Breast epithelium (tissue), 3 donors: Measurements from ENCODE around the gene BSDC1.
"Not testable (repeated sequence)": the region's sequence is repeated elsewhere in the genome, so short reads cannot be mapped to it uniquely, and the experiment has no call there.

Experiments used
- CTCF ChIP-seq, 3 donors: fragments of 450-650 bp; IDR thresholded peaks; one replicate each; pipeline ENCODE4 v1.5.1; 2016 to 2017; ENCODE audit warnings: antibody characterized with exemption in 3 of 3, mild to moderate bottlenecking in 3 of 3, moderate library complexity in 3 of 3
- POLR2A ChIP-seq: fragments of 450-650 bp; IDR thresholded peaks from one replicate; pipeline ENCODE4 v1.6.1; 2016; ENCODE audit warnings: antibody characterized with exemption, mild to moderate bottlenecking, moderate library complexity
- POLR2AphosphoS5 ChIP-seq, 3 donors: sonication (generic); formaldehyde crosslinking; IDR thresholded peaks; one replicate each; pipeline ENCODE4 v1.6.1; 2017; ENCODE audit warnings: antibody characterized with exemption in 3 of 3

- TF ChIP-seq CTCF (IDR thresholded peaks at IDR 0.05); POLR2A; POLR2AphosphoS5 (IDR thresholded peaks at IDR 0.05): not testable (repeated sequence)
Measured at GRCh38 chr1:32355778-32356177, 38.5 kb downstream of the BSDC1 start.
